GM23248 (cell line): ENCODE measurements around the gene ZNF687. TPM values are rescaled to one million over a fixed set of nuclear protein-coding genes. Genes with fewer than 3 reads are reported as not detected.

Experiments
- DNase-seq: peaks from one replicate; pipeline ENCODE4 v3.0.0-alpha.2; 2015
- H2AFZ ChIP-seq: fragments of 200-600 bp; sonication (generic); 2 replicates; pipeline ENCODE4 v1.6.1; 2016; ENCODE audit warnings: antibody characterized with exemption
- H3F3A ChIP-seq: fragments of 200-600 bp; sonication (generic); 2 replicates; pipeline ENCODE4 v1.6.1; 2016; ENCODE audit warnings: mild to moderate bottlenecking, antibody characterized with exemption, mixed run types; ENCODE audit not compliant: insufficient read depth
- H3K27ac ChIP-seq: fragments of 200-600 bp; sonication (generic); 2 replicates; pipeline ENCODE4 v1.5.1; 2016; ENCODE audit warnings: mild to moderate bottlenecking
- H3K27me3 ChIP-seq: fragments of 200-600 bp; sonication (generic); replicated peaks from 2 replicates; pipeline ENCODE4 v1.6.1; 2016; ENCODE audit warnings: mild to moderate bottlenecking; ENCODE audit not compliant: insufficient read depth
- H3K36me3 ChIP-seq: fragments of 200-600 bp; sonication (generic); 2 replicates; pipeline ENCODE4 v1.6.1; 2016; ENCODE audit warnings: low read depth, mild to moderate bottlenecking
- H3K4me1 ChIP-seq: fragments of 200-600 bp; sonication (generic); 2 replicates; pipeline ENCODE4 v1.6.1; 2016; ENCODE audit warnings: mild to moderate bottlenecking; ENCODE audit not compliant: insufficient read depth
- H3K4me2 ChIP-seq: fragments of 200-600 bp; sonication (generic); one replicate; pipeline ENCODE4 v1.6.1; 2016; ENCODE audit warnings: mild to moderate bottlenecking; ENCODE audit not compliant: unreplicated experiment
- H3K4me3 ChIP-seq: fragments of 200-600 bp; sonication (generic); 2 replicates; pipeline ENCODE4 v1.5.1; 2016; ENCODE audit warnings: mild to moderate bottlenecking
- H3K79me2 ChIP-seq: fragments of 200-600 bp; sonication (generic); 2 replicates; pipeline ENCODE4 v1.6.1; 2016; ENCODE audit warnings: mild to moderate bottlenecking; ENCODE audit not compliant: insufficient read depth
- H3K9ac ChIP-seq: fragments of 200-600 bp; sonication (generic); 2 replicates; pipeline ENCODE4 v1.6.1; 2016; ENCODE audit warnings: mild to moderate bottlenecking
- H3K9me2 ChIP-seq: fragments of 200-600 bp; sonication (generic); 2 replicates; pipeline ENCODE4 v1.6.1; 2016; ENCODE audit warnings: mixed run types, mild to moderate bottlenecking, moderate library complexity; ENCODE audit not compliant: insufficient read depth
- H3K9me3 ChIP-seq: fragments of 200-600 bp; sonication (generic); one replicate; pipeline ENCODE4 v1.6.1; 2017; ENCODE audit warnings: low read depth
- H4K20me1 ChIP-seq: fragments of 200-600 bp; sonication (generic); 2 replicates; pipeline ENCODE4 v1.6.0; 2016; ENCODE audit not compliant: insufficient read depth
- EZH2 ChIP-seq: fragments of 200-600 bp; sonication (generic); IDR thresholded peaks from 2 replicates; pipeline ENCODE4 v1.6.1; 2018; ENCODE audit warnings: antibody characterized with exemption, mild to moderate bottlenecking; ENCODE audit not compliant: insufficient read depth, poor library complexity, severe bottlenecking
- EZH2phosphoT487 ChIP-seq: fragments of 200-600 bp; sonication (generic); IDR thresholded peaks from 2 replicates; pipeline ENCODE4 v1.6.1; 2018; ENCODE audit warnings: antibody characterized with exemption, moderate library complexity, mild to moderate bottlenecking, low read depth; ENCODE audit not compliant: insufficient read depth
- WGBS, 2 experiments: methylation state at CpG; one replicate each; pipeline ENCODE4 v1.1.6; 2015 to 2017; ENCODE audit warnings: low lambda C conversion rate in 2 of 2, low coverage in 1 of 2; ENCODE audit errors: missing lambda C conversion rate in 2 of 2; 5-methylcytosine and 5-hydroxymethylcytosine counted together
- in situ Hi-C: fragments of 300-500 bp; cut with MboI; formaldehyde crosslinking; loops from 2 replicates; pipeline ENCODE4 v1.15.0; 2020
- polyA plus RNA-seq: library from polyadenylated mRNA; unstranded; fragments of >200 nt; fragmentation: Nextera tagmentation; extraction: Ambion mirVana; gene quantifications from 2 replicates; pipeline ENCODE4 v1.2.1, GENCODE V29; 2016
- small RNA-seq: library from RNA; depleted of rRNA; stranded (forward); fragments of <200 nt; gene quantifications from one replicate; pipeline ENCODE3, GENCODE V24; 2014; ENCODE audit warnings: low read depth, low replicate concordance
- total RNA-seq: library from RNA; depleted of rRNA; stranded (reverse); fragments of >200 nt; shearing (Covaris generic); gene quantifications from 2 replicates; pipeline ENCODE4 v1.2.3, GENCODE V29; 2014; rRNA removed

Gene ZNF687
- total and polyA plus RNA-seq, 2 experiments from 2014 or later, result 3.0 to 21.5 TPM

DNA sequence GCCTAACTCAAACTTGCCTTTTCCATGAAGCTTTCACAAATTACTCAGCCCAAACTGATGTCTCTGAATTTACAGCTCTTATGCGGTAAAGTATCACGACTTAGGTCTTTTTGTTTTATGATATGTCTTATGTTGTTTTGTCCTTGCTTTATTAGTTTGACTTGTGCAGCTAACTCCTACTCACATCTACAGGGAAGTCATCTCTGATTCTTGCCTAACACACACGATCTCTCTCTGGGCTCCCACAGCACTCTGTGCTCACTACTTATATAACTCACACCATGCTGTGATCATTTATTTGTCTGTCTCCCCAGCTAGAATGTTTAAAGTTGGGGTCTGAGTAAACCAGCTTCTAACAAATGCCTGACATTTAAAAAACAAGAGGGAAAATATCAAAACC, 54.5 kb downstream of the ZNF687 start:
- Histone ChIP-seq H3K79me2 (no peaks in the 10 kb centered on the region), H3K27me3 (no peaks in the 10 kb centered on the region), H3K36me3 (no peaks in the 10 kb centered on the region), H3K4me1 (no peaks in the 10 kb centered on the region), H3K27ac (no peak overlapping the region), H3K9ac (no peak overlapping the region), H3F3A (peaks cover 7% of the 10 kb centered on the region), H3K4me2 (no peak overlapping the region), H3K4me3 (no peak overlapping the region), H3K9me2 (no peaks in the 10 kb centered on the region), H4K20me1 (no peaks in the 10 kb centered on the region), H3K9me3 (no peaks in the 10 kb centered on the region), H2AFZ (no peak overlapping the region)
- in situ Hi-C loops, result loop anchor here (5.0 kb wide), 1 partner anchor 34 kb away; no protein-coding TSS in a partner anchor
- no peak for DNase-seq
- WGBS, 2 experiments, result 84 to 91% methylated on average over 3 of the region's 3 CpGs
- TF ChIP-seq EZH2 (no peak), EZH2phosphoT487 (no peak)

DNA sequence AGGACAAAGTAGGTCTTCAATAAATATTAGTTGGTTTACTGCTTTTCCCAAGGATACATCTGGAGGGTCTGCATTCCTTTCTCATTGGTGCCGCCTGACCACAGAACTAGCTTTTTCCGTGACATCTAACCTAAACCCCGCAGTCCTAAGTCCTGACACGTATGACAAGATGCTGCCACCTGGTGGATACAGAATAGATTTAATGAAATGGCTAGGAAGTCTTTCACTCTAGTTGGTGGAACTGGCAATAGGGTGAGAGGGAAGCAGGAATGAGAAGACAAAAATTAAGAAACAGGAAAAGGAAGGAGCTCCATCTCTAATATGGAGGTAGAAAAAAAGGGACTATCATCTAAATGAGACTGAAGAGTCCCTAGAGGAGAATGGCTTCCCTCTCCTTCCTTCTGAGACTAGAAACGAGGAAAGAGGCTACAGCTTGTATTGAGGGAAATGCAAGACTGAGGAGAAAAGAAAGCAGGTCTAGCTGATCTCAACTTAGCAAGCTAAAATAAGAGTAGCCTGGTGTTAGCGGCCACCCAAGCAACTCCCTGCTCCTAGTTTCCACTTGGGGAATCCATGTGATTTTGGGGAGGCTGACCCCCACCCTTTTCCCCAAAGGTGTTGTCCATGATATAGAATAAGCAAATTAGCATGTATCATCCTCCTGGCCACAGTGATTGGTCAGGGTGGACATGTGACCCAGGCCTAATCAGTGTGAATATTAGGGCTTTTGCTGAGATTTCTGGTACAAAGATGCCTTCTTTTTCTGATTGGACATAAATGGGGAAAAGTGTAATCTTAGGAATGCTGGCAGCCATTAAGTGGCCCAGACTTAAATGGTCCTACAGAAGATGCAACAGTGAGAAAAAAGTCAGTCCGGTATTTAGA, 59.0 kb downstream of the ZNF687 start:
- Histone ChIP-seq H3K27me3 (no peaks in the 10 kb centered on the region), H3K9ac (no peak overlapping the region), H3K36me3 (no peaks in the 10 kb centered on the region), H3K79me2 (no peaks in the 10 kb centered on the region), H3K4me3 (no peak overlapping the region), H3K27ac (no peak overlapping the region), H3K4me1 (0 out of 2 replicates have a peak, but pooled peaks cover 2% of the 10 kb centered on the region), H2AFZ (no peak overlapping the region), H4K20me1 (no peaks in the 10 kb centered on the region), H3K9me3 (no peaks in the 10 kb centered on the region), H3K9me2 (no peaks in the 10 kb centered on the region), H3F3A (peaks cover 12% of the 10 kb centered on the region), H3K4me2 (peak overlapping the region; percentile 6)
- DNase-seq, result peak; percentile 93
- TF ChIP-seq EZH2, result no peak
- no peak for TF ChIP-seq EZH2phosphoT487
- WGBS, 2 experiments, result 36 to 38% methylated on average over 7 of the region's 7 CpGs
- in situ Hi-C loops, result no loop called here

Small RNAs within 50 kb of the gene (small RNA-seq; reads per million reads assigned to genes)
- not detected for gene RN7SL444P

Other genes with a start within 250 kb of the ZNF687 start
- gene BNIPL, start 245.7 kb upstream of the ZNF687 start, total RNA-seq, result not detected in 2 replicates
- gene BNIPL, start 245.7 kb upstream of the ZNF687 start, polyA plus RNA-seq, result 0.09 TPM in 1 of 2 replicates, not detected in the other
- 1.0 and 2.8 TPM in 2 replicates for gene C1orf56, start 234.5 kb upstream of the ZNF687 start, total RNA-seq
- 15.8 and 17.7 TPM in 2 replicates for gene C1orf56, start 234.5 kb upstream of the ZNF687 start, polyA plus RNA-seq
- gene CDC42SE1, start 222.7 kb upstream of the ZNF687 start, total RNA-seq, result 52.2 and 63.2 TPM in 2 replicates
- 17.3 and 18.2 TPM in 2 replicates for gene CDC42SE1, start 222.7 kb upstream of the ZNF687 start, polyA plus RNA-seq
- gene MLLT11, start 221.9 kb upstream of the ZNF687 start, total RNA-seq, result 1.9 and 3.7 TPM in 2 replicates
- gene MLLT11, start 221.9 kb upstream of the ZNF687 start, polyA plus RNA-seq, result 7.3 and 7.7 TPM in 2 replicates
- 14.7 and 14.9 TPM in 2 replicates for gene GABPB2, start 211.5 kb upstream of the ZNF687 start, total RNA-seq
- 7.4 and 8.4 TPM in 2 replicates for gene GABPB2, start 211.5 kb upstream of the ZNF687 start, polyA plus RNA-seq
- 1.4 and 3.8 TPM in 2 replicates for gene SEMA6C, start 135.7 kb upstream of the ZNF687 start, total RNA-seq
- 0.58 and 1.1 TPM in 2 replicates for gene SEMA6C, start 135.7 kb upstream of the ZNF687 start, polyA plus RNA-seq
- not detected in 2 replicates for gene TNFAIP8L2, start 125.7 kb upstream of the ZNF687 start, total RNA-seq
- gene TNFAIP8L2, start 125.7 kb upstream of the ZNF687 start, polyA plus RNA-seq, result not detected in 2 replicates
- gene LYSMD1, start 116.4 kb upstream of the ZNF687 start, total RNA-seq, result 7.1 and 11.5 TPM in 2 replicates
- gene LYSMD1, start 116.4 kb upstream of the ZNF687 start, polyA plus RNA-seq, result 3.4 and 4.4 TPM in 2 replicates
- 27.7 and 35.2 TPM in 2 replicates for gene SCNM1, start 116.2 kb upstream of the ZNF687 start, total RNA-seq
- gene SCNM1, start 116.2 kb upstream of the ZNF687 start, polyA plus RNA-seq, result 73.3 and 77.4 TPM in 2 replicates
- not detected in 2 replicates for gene TMOD4, start 106.3 kb upstream of the ZNF687 start, total RNA-seq
- 0.24 TPM in 1 of 2 replicates, not detected in the other for gene TMOD4, start 106.3 kb upstream of the ZNF687 start, polyA plus RNA-seq
- 41.9 and 45.0 TPM in 2 replicates for gene VPS72, start 92.1 kb upstream of the ZNF687 start, total RNA-seq
- gene VPS72, start 92.1 kb upstream of the ZNF687 start, polyA plus RNA-seq, result 45.0 and 46.5 TPM in 2 replicates
- gene PIP5K1A, start 83.7 kb upstream of the ZNF687 start, total RNA-seq, result 53.5 and 62.8 TPM in 2 replicates
- 33.9 and 35.1 TPM in 2 replicates for gene PIP5K1A, start 83.7 kb upstream of the ZNF687 start, polyA plus RNA-seq
- 130 and 164 TPM in 2 replicates for gene PSMD4, start 27.6 kb upstream of the ZNF687 start, total RNA-seq
- 166 and 175 TPM in 2 replicates for gene PSMD4, start 27.6 kb upstream of the ZNF687 start, polyA plus RNA-seq
- 51.7 and 65.9 TPM in 2 replicates for gene PI4KB, start 45.1 kb downstream of the ZNF687 start, total RNA-seq
- 47.5 and 50.2 TPM in 2 replicates for gene PI4KB, start 45.1 kb downstream of the ZNF687 start, polyA plus RNA-seq
- gene RFX5, start 65.0 kb downstream of the ZNF687 start, total RNA-seq, result 14.4 and 20.0 TPM in 2 replicates
- gene RFX5, start 65.0 kb downstream of the ZNF687 start, polyA plus RNA-seq, result 11.0 and 11.3 TPM in 2 replicates
- 3.5 and 4.0 TPM in 2 replicates for gene SELENBP1, start 90.4 kb downstream of the ZNF687 start, total RNA-seq
- gene SELENBP1, start 90.4 kb downstream of the ZNF687 start, polyA plus RNA-seq, result 3.0 and 3.8 TPM in 2 replicates
- 214 and 262 TPM in 2 replicates for gene PSMB4, start 117.3 kb downstream of the ZNF687 start, total RNA-seq
- gene PSMB4, start 117.3 kb downstream of the ZNF687 start, polyA plus RNA-seq, result 186 and 193 TPM in 2 replicates
- 14.7 and 14.9 TPM in 2 replicates for gene POGZ, start 177.2 kb downstream of the ZNF687 start, total RNA-seq
- gene POGZ, start 177.2 kb downstream of the ZNF687 start, polyA plus RNA-seq, result 11.6 and 15.5 TPM in 2 replicates
- gene CGN, start 229.1 kb downstream of the ZNF687 start, total RNA-seq, result not detected in 2 replicates
- gene CGN, start 229.1 kb downstream of the ZNF687 start, polyA plus RNA-seq, result 0.06 TPM in 1 of 2 replicates, not detected in the other